ENCODE measurements around the gene MRPL39.

The MRPL39 gene

DNA sequence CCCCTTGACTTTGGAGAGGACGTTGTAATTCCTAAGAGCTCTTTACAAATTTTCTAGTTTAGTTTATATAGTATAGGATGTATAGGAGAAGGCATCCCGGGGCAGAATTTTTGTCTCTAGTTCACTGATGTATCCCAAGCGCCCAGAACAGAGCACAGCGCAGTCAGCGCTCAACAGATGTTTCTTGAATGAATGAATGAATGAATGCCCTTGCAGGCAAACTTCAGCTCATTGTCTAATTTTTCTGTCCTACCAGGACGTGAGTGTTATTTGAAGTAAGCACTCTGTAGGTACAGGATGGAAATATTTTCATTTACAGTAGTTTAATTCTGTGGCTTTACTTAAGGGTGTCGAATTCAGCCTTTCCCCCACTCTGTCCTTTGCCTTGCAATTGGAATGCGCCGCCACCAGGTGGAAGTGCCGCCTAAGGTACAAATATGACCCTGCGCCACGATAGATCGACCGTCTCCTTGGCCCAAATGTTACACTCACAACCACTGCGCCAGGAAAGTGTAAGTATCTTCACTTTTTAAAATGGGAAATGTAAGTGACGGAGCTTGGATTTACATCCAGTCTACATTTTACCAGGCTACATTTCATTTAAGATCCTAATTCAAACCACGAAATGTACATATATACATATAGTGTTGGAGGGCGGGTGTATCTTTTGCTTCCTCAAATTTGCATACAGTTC, 910 bp upstream of the MRPL39 start:
- peak; percentile 61 for DNase-seq

DNA sequence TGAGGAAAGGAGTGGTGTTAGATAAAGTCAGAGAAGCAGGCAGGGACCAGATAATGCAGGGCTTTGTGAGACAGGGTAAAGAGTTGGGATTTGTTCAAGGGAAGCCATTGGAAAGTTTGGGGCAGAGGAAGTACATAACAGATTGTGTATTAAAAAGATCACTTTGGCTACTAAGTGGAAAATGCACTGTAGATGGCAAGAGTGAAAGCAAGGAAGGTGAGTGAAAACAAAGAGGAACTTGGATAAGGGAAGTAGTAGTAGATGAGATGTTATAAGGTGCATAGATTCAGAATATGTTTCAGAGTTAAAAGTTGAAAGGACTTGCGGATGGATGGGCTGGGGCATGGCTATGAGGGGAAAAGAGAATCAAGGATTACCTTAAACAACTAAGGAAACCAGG, 17.4 kb downstream of the MRPL39 start:
- DNase-seq, result no peak

DNA sequence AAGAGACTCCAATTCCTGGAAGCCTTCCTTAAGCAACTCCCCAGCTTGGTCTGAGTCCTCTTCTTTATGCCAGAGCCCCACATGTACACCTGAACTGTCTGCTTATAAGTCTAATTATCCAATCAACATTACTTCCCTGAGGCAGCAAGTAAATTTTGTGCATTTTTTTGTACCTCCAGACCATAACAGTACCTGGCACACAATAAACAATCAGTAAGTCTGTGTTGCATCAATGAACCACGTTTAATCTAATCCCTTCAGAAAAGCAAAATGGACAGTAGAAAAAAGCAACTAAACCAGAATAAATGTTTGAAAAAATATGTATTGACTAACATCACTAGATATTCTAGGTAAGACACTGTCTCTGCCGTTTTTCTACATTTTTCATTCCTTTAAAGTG, 20.5 kb downstream of the MRPL39 start:
- DNase-seq, result no peak

DNA sequence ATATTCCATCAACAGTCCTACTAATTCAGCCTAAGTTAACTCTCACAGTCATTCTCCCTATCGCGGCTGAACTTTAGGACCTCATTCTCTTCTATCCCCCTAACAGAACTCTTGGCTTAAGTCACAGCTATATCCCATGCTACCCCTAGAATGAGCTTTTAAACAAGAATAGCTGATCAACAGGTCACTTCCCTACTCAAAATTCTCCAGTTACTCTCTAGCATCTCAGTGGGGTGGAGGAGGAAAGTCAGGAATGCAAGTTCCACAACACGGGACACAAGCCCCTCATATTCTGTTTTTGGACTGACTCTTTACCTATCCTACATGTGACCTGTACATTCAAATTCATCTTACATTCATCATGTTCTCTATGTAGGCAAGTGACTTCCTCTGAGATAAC, 21.0 kb downstream of the MRPL39 start:
- no peak for DNase-seq

DNA sequence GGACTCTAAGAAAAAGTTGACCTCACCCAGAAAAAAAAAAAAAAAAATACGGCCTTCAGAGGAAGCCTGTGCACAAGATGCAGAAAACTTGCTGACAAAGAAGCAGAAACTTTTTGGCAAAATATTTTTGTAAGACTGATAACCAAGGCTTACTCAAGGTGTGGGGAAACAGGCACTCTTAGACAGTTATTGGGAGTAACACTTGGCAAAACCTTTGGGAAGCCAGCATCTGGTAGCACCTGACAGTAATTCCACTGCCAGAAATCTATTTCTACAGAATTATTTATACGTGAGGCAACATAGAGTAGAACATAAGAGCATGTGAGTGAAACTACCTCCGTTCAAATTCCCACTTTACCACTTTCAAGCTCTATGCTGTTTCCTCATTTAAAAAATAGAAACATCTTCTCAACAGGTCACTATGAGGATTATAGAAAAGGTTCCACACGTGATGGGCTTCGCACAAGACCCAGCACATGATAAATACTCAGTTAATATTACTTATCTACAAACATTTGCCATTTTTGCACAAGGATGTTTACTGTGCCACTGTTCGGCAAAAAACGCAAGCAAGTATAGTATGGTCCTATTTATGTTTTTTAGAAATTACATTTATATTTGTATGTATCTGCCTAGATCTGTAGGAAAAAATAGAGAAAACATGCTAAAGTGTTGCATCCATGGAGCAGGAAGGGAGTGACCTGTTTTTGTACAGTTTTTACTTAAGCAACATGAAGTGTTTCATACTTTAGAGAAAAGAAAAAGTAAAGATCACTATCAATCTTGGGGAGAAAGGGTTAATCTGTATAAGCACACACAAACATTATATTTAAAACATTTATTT, 22.2 kb downstream of the MRPL39 start:
- no peak for DNase-seq

DNA sequence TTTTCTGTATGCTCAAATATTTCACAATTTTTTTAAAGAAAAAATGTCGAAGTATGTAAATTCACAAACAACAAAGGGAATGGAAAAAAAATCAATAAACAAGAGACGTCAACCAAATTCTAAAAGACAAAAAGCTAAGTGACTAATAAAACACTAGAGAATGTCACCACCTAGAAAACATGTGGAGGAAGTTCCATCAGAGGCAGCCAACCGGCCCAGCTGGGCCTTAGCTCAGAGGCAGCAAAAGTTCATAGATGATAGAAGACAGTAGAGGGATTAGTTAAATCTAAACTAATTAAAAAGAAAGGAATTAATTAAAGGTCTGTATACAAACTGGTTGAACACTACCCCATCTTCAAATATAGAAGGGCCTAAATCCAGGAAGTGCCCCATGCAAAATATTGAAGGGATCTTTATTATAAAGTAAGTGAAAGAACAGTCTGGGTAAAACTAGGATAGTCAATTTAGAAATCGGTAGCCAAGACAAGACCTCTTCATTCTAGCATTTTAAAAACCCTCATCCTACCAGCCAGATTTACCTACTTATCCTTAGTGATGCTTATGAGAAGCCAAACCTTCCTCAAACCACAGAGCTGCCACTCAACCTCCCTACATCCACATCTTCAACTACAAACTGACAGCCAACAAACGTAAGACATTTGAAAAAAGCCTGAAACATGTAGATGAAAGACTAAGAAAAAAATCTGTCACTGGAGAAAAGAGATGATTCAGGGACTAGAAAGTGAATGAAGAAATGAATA, 23.7 kb downstream of the MRPL39 start:
- no peak for DNase-seq

DNA sequence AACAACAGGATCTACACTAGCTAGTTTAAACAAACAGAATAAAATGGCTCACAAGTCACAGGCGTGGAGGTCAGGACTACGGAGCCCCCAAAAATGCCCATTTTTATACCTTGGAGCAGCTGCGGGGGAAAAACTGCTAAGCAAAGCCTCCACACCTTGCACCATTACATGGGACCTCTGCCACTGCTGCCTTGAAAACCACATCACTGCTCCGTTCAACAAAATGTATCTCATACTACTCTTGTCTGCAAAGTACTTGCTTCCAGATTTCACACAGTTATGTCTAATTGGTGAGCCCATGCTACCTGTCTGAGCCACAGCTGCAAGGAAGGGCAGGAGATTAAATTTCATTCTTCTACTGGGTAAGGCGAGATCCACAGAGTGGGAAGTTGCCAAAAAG, 24.4 kb downstream of the MRPL39 start:
- no peak for DNase-seq

DNA sequence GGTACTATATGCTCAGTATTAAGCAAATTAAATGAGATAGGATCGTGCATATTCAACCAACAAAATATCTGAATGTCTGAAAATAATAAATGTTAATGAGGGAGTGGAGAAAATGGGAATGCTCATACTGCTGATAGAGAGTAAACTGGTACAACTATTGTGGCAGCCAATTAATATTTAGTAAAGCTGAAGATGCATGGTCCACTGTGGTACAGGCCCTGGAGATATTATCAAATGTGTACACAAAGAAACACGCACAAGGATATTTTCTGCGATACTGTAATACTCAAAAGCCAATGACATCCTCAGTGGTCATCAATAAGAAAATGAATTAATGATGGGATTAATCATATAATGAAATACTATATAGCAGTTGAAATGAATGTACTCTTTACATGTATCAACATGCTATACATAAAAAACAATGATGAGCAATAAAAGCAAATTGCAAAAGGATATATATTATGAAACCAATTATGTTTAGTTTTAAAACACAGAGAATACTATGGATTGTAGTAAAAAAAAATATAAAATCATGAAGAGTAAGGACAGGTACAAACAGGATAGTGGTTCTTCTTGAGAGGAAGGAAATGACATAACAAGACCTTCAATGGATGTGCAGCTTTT, 25.0 kb downstream of the MRPL39 start:
- DNase-seq, result no peak

DNA sequence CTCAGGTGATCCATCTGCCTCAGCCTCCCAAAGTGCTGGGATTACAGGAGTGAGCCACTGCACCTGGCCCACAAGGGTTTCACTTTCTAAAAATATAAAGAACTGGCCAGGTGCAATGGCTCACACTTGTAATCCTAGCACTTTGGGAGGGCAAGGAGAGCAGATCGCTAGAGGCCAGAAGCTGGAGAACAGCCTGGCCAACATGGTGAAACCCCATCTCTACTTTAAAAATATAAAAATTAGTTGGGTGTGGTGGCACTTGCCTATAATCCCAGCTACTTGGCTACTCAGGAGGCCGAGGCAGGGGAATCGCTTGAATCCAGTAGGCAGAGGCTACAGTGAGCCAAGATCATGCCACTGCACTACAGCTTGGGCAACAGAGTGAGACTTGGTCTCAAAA, 25.7 kb downstream of the MRPL39 start:
- no peak for DNase-seq

DNA sequence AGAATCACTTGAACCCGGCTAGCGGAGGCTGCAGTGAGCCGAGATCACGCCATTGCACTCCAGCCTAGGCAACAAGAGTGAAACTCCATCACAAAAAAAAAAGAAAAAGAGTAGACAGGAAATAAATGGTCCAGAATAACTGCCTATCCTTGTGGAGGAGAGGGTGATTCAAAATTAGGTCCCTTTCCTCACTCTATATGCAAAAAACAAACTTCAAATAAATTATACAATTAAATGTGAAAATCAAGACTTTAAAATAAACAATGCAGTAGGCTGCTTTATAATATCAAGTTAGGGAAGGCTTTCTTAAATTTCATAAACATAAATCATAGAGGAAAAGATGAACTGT, 26.4 kb downstream of the MRPL39 start:
- DNase-seq, result no peak

DNA sequence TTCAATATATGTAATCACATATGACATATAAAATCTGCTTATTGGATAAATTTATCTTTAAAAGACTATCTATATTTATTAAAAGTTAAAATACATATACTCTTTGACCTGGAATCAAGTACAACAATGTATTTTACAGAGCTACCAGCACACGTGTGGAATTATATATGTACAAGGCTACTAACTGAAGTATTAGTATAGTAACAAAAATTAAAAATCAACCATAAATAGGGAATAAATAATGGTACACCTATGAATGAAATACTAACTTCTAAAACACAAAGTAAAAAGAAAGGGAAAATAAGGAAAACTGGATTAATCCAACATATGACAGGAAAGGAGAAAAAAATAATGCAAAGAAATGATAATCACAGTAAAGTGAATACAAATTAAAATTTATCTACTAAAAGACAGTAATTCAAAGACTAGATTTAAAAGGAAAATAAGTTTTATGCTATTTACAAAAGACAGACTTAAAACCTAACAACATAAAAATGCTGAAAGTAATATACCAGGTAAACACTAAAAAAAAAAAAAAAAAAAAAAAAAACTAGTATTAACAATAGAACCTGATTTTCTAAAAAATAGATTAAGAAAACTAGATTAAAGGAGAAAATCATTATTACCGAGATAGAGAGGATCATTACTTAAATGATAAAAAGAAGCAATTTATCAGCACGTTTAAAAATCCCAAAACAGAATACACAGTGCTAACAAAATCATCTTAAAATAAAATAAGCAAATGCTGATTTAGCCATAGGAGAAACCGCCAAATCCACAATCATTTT, 27.9 kb downstream of the MRPL39 start:
- DNase-seq, result no peak

DNA sequence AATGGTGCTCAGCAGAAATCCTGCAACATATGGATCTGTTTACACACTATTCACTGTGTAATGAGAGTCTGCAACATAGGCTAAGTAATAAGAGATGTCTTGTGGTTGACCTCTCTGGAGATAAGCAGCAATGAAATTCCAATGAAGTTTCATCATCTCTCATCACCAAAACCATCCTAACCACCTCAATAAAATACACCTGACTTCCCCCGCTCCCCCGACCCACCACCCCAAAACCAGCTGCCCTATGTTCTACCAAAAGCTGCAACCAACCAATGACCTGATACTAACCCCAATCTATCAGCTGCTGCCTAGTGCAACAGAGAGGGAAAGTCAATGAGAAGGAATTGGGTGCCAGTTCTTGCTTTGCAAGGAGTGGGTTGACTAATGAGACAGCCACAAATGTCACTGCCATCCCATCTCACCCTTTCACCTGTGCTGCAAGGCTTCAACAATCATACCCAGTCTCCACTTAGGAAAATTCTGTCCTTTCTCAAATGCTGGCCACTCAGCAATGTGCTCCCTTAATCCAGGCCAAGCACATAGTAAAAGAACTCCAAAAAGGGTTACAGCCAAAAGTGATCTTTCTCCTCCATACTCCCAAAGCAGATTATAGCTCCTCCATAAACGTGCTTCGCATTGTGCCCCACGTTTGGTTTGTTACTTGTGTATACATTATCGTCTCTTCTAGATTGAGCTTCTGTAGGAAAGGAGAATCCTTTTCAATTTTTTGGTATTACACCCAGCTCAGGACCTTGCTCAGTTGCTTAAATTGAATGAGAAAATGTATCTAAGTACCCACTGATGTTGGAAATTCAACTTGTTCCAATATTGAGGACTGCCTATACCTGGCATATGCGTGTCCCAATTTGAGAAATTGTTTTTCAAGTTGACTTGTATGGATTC, 29.0 kb downstream of the MRPL39 start:
- no peak for DNase-seq

DNA sequence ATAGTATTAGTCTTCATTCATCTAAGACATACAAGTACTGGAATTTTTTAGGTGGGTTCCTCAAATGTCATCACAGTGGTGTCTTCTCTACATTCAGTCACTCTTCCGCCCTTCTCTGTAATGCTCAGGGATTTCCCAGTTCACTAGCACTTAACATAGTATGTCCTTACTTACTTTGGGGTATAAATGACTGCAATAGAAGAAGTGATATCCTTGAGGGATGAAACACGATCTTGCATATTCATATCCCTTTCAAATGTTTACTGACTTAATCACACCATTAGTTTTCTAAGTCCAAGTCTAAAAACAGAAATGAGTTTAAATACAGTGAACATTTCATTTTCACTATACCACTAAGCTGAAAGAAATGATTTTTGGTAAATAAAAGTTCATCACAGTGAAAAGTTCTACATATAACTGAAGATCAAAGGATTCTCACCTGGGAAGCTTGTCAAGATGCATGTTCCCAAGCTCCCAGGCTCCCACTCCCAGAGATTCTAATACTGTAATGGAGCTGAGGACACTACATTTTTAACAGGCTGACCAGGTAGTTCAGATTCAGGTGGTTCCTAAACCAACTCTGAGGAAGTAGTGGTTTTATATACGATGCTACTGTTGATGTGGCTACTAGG, 29.7 kb downstream of the MRPL39 start:
- DNase-seq, result no peak

DNA sequence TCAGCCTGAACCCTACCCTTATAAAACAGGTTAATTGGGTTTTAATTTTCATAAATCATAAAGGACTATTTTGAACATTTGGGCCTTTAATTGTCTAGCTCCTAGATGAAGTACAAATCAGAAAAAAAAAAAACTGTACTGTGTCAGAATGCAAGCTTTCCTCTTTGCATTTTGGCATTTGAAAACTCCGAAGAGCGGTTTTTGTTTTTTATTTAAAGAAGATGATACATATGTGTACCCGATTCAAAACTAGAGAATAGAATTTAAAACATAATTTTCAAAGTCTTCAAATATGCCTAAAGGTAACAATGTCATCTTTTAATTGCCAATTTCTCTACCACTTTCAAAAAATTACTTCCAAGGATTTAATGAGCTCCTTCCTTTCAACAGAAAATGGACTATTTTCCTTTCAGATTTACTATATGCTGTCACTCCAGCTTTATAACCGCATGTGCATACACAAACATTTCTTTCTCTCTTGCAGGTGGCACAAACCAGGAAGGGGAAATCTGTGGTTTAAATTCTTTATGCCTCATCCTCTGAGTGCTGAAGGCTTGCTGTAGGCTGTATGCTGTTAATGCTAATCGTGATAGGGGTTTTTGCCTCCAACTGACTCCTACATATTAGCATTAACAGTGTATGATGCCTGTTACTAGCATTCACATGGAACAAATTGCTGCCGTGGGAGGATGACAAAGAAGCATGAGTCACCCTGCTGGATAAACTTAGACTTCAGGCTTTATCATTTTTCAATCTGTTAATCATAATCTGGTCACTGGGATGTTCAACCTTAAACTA, 33.7 kb downstream of the MRPL39 start:
- no peak for DNase-seq

DNA sequence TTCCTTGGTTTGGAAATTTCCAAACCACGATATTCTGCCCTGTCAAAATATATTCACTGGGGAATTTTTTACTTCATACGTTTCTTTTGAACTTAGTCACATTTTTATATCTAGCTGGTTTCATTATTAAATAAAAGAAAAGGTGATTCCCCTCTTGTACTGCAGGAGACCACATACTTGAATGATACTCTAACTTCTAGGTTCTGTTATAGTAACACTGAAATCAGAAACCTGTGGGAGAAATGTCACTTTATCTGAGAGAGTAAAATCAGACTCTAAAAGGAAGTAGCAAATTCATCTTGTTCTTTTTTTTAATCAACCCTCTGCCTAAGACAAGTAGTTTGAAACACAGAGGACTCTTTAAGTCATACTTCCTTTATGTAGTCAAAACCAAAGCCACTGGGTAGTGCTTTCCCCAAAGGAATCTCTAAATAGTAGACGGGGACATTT, 34.4 kb downstream of the MRPL39 start:
- no peak for DNase-seq

DNA sequence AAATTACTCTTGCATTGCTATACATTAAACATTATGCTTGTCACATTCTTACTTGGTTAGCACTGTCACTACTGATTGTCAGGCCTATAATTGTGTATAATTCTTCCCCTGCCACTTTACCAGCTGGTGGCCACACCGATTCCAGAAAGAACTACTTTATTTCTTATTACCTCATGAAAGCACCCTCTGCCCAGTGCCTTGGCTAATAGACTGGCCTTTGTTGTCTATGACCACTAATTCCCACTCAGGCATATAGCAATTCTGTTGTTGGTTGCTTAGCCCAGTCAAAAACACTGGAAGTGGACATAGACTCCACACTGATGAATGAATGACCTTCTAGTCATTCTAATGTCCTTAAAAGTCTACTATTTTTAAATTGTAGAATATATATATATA, 35.6 kb downstream of the MRPL39 start:
- DNase-seq, result no peak

DNA sequence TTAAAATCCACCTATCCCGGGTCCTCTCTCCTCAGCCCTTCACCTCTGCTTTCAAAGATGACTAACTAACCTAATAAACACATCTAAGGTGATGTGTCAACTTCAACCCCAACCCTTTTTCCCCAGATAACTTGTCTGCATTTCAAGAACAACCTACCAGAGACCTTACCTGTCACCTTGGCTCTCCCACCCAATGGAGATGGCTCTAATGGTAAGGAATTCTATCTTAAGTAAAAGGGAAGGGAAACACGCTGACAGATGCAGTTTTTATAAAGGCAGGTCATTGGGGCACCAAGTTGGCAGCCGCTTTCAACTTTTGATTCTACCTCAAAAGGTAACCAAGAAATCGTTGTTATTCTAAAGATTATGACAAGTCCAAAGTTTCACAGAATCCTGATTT, 37.6 kb downstream of the MRPL39 start:
- no peak for DNase-seq

DNA sequence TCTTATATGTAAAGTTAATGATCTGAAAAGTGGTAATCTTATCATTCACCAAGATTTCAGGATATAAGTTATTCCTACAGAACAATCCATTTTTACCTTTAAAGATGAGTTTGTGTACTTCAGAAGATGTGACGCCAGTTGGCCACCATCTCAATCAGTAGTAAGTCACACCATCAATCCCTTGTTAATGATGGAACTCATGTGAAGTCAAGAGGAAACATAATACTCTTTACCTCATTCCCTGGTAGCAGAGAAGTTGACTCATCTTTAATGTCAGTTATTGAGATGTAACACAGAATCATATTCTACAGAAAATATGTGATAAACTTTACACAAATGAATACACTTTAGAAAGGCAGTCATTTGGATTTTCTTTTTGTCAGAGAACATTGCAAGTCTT, 38.2 kb downstream of the MRPL39 start:
- no peak for DNase-seq

DNA sequence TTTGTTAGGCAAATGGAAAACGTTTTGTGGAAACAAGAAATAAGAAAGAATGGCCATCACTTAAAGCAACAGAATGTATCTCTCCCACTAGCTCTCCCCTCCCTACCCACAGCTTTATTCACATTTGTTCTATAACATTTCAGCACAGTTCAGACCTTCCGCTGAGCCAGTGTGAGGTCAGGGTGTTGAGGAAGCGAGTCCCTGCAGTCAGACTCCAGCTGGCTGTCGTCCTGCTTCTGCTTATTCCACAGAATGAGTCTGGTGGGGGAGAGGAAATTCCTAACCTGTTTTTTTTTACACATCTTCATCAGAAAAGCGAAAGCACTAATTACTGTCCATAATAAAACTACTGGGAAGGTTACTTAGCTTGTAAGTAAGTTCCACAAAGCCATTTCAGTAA, 39.0 kb downstream of the MRPL39 start:
- DNase-seq, result no peak

DNA sequence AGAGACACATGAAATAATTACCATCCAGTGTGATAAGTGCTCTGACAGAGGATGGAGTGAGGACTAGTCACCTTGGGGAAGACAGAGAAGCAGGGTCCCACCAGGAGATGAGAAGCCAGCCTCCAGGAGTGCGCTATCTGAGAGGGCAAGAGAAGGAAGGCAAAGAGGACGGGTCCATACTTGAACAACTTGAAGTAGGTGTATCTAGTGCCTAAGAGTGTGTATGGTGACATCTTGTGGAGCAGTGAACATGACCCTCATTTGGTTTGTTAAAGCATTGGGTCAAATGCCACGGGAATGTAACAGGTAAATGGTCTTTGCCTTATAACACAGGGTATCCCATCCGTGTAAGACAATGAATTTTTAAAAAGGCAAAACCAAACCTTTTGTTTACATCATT, 39.8 kb downstream of the MRPL39 start:
- DNase-seq, result no peak
